ENCODE measurements around the gene BRINP3. TPM values are rescaled to one million over a fixed set of nuclear protein-coding genes. Genes with fewer than 3 reads are reported as not detected.

The BRINP3 gene
- total RNA-seq, 4 donors from 2014 or later, result 5.0 to 30.3 (median 14.1) TPM

DNA sequence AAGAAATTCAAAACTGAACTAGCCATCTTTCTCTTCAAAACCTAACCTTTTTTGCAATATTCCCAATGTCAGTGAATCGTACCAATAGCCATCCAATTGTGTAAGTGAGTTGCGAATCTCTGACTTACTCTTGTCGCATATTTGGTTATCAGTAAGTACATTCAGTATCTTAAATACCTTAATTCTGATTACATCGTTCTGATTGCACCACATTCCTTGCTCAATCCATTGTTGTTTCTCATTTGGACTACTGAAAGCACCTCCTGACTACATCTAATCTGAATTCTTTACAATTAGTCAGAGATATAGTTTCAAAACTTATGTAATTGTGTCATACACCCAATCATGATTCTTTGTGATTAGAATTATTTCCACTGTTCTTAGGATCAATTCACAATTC is 16.8 kb upstream of the BRINP3 start:
- H3K36me3 ChIP-seq, result no peaks in the 10 kb centered on the region
- no peaks in the 10 kb centered on the region for H3K9me3 ChIP-seq
- TF ChIP-seq POLR2AphosphoS5 (IDR thresholded peaks at IDR 0.05) (no peak), EP300 (IDR thresholded peaks at IDR 0.05; ENCODE audit: low read depth) (no peak), POLR2A (IDR thresholded peaks at IDR 0.05) (no peak)
- TF ChIP-seq, protein P1, sequence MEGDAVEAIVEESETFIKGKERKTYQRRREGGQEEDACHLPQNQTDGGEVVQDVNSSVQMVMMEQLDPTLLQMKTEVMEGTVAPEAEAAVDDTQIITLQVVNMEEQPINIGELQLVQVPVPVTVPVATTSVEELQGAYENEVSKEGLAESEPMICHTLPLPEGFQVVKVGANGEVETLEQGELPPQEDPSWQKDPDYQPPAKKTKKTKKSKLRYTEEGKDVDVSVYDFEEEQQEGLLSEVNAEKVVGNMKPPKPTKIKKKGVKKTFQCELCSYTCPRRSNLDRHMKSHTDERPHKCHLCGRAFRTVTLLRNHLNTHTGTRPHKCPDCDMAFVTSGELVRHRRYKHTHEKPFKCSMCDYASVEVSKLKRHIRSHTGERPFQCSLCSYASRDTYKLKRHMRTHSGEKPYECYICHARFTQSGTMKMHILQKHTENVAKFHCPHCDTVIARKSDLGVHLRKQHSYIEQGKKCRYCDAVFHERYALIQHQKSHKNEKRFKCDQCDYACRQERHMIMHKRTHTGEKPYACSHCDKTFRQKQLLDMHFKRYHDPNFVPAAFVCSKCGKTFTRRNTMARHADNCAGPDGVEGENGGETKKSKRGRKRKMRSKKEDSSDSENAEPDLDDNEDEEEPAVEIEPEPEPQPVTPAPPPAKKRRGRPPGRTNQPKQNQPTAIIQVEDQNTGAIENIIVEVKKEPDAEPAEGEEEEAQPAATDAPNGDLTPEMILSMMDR (IDR thresholded peaks at IDR 0.05), result no peak
- no peaks in the 10 kb centered on the region for H3K4me1 ChIP-seq
- H3K27me3 ChIP-seq, result no peaks in the 10 kb centered on the region
- H3K4me3 ChIP-seq, result no peak overlapping the region
- intact Hi-C loops (cut with DNase I; ENCODE audit: low total_unique reads) (no loop called here), in situ Hi-C loops (cut with MboI; ENCODE audit: low pct_ligation_motif_present in 1 of 4, low pct_unique_long_range_greater_than_20kb in 1 of 4, low sequenced_read_pairs in 3 of 4) (no loop called here)
- WGBS, 2 donors (ENCODE audit: low coverage in 1 of 2), result 88 to 89% methylated on average over 4 of the region's 4 CpGs
- DNase-seq, result no peak
- H3K27ac ChIP-seq, result no peak overlapping the region

DNA sequence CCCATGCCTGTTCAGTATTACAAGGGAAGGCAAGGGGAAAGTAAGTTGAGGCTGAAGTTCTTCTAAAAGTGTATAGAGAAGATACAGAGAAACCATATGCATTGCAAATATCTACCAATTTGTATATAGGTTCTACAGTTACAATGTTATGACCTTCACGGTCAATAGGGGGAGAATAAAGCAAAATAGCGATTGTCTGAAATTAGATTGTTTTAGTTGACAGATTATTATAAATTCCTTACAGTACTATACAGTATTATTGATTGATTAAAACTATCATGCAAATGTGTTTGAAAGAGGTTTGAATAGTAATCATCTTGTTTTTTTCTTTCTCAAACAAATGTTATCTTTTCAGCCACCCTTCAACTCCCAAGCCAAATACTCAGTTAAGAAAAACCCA is 13.7 kb upstream of the BRINP3 start:
- Histone ChIP-seq H3K9me3 (no peaks in the 10 kb centered on the region), H3K27ac (no peak overlapping the region), H3K36me3 (no peaks in the 10 kb centered on the region), H3K4me1 (no peaks in the 10 kb centered on the region), H3K27me3 (no peaks in the 10 kb centered on the region), H3K4me3 (no peak overlapping the region)
- intact Hi-C loops (cut with DNase I; ENCODE audit: low total_unique reads), result no loop called here
- in situ Hi-C loops (cut with MboI; ENCODE audit: low pct_ligation_motif_present in 1 of 4, low pct_unique_long_range_greater_than_20kb in 1 of 4, low sequenced_read_pairs in 3 of 4), result no loop called here
- 91 to 100% methylated on average over 2 of the region's 2 CpGs for whole genome bisulfite sequencing, 2 donors (ENCODE audit: low coverage in 1 of 2)
- no peak for DNase-seq
- no peak for TF ChIP-seq POLR2A (IDR thresholded peaks at IDR 0.05)
- no peak for TF ChIP-seq POLR2AphosphoS5 (IDR thresholded peaks at IDR 0.05)
- no peak for TF ChIP-seq EP300 (IDR thresholded peaks at IDR 0.05; ENCODE audit: low read depth)
- TF ChIP-seq, protein P1 (IDR thresholded peaks at IDR 0.05), result no peak

DNA sequence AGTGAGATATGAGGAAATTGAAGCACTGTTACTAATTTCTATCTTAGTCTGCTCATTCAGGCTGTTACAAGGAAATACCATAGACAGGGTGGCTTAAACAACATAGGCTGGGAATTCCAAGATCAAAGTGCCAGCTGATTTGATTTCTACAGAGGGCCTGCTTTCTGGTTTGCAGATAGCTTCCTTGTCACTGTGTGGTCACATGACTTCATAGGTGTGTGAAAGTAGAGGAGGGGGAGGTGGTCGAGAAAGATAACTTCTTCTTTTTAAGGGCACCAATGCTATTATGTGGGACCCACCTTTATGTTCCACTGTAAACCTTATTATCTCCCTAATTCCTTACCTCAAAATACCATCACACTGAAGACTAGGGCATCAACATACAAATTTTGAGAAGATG is 6.4 kb upstream of the BRINP3 start:
- Histone ChIP-seq H3K9me3 (no peaks in the 10 kb centered on the region), H3K4me1 (peaks cover 0 to 7% (median 3%) of the 10 kb centered on the region in 4 donors), H3K4me3 (no peak overlapping the region), H3K36me3 (no peaks in the 10 kb centered on the region), H3K27me3 (peaks cover 6% of the 10 kb centered on the region), H3K27ac (no peak overlapping the region)
- in situ Hi-C loops (cut with MboI; ENCODE audit: low pct_ligation_motif_present in 1 of 4, low pct_unique_long_range_greater_than_20kb in 1 of 4, low sequenced_read_pairs in 3 of 4), result no loop called here
- TF ChIP-seq POLR2A (IDR thresholded peaks at IDR 0.05) (no peak), POLR2AphosphoS5 (IDR thresholded peaks at IDR 0.05) (no peak), EP300 (IDR thresholded peaks at IDR 0.05; ENCODE audit: low read depth) (no peak)
- TF ChIP-seq, protein P1 (IDR thresholded peaks at IDR 0.05), result no peak
- intact Hi-C loops (cut with DNase I; ENCODE audit: low total_unique reads), result no loop called here
- no peak for DNase-seq
- 54 to 71% methylated on average over 1 of the region's 1 CpG for WGBS, 2 donors (ENCODE audit: low coverage in 1 of 2)

DNA sequence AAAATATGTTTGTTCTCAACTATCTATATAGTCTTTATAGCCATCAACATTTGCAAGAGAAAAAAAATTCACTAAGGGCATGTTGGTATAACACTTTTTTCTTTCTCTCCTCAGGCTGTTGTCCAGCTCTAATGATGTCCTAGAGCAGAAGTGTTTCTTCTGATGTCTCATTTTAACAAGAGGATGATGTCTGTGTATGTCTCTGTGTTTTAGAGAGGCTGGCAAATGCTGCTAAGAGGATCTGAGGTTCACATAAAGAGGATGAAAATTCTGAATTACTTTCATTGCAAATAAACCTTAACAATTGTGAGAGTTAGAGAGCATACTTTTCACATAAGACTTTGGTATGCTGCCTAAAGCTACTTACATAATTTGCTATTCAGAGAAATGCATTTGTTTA is 2.6 kb upstream of the BRINP3 start:
- Histone ChIP-seq H3K27ac (no peak overlapping the region), H3K4me3 (no peak overlapping the region), H3K27me3 (peaks cover 27% of the 10 kb centered on the region), H3K4me1 (peaks cover 0 to 11% (median 8%) of the 10 kb centered on the region in 4 donors), H3K9me3 (no peaks in the 10 kb centered on the region), H3K36me3 (no peaks in the 10 kb centered on the region)
- no peak for TF ChIP-seq POLR2AphosphoS5 (IDR thresholded peaks at IDR 0.05)
- TF ChIP-seq POLR2A (IDR thresholded peaks at IDR 0.05), result no peak
- TF ChIP-seq, protein P1 (IDR thresholded peaks at IDR 0.05), result no peak
- no peak for TF ChIP-seq EP300 (IDR thresholded peaks at IDR 0.05; ENCODE audit: low read depth)
- intact Hi-C loops (cut with DNase I; ENCODE audit: low total_unique reads), result no loop called here
- in situ Hi-C loops (cut with MboI; ENCODE audit: low pct_ligation_motif_present in 1 of 4, low pct_unique_long_range_greater_than_20kb in 1 of 4, low sequenced_read_pairs in 3 of 4), result no loop called here
- no peak for DNase-seq

Measured in transverse colon (tissue), 4 donors.